Esophagus muscularis mucosa (tissue), 4 donors: ENCODE measurements around the gene XXYLT1. TPM values are rescaled to one million over a fixed set of nuclear protein-coding genes. Genes with fewer than 3 reads are reported as not detected.
"Not testable (repeated sequence)": the region's sequence is repeated elsewhere in the genome, so short reads cannot be mapped to it uniquely, and the experiment has no call there.

ENCODE experiments used
- DNase-seq: peaks from one replicate; pipeline ENCODE4 v3.0.0-alpha.2; 2017; ENCODE audit errors: extremely low spot score
- H3K27ac ChIP-seq, 4 donors: fragments of 200-600 bp; sonication (generic); replicated peaks in 1 of 4; 1 replicate in 3 of 4; 2 replicates in 1 of 4; pipeline ENCODE4 v1.5.1; 2016 to 2019; ENCODE audit warnings: mild to moderate bottlenecking in 1 of 4
- H3K27me3 ChIP-seq, 4 donors: fragments of 200-600 bp; sonication (generic); one replicate each; pipeline versions ENCODE4 v1.5.1 to v1.6.0; 2016 to 2019
- H3K36me3 ChIP-seq, 4 donors: fragments of 200-600 bp; sonication (generic); one replicate each; pipeline ENCODE4 v1.5.1; 2016 to 2019
- H3K4me1 ChIP-seq, 4 donors: fragments of 200-600 bp; sonication (generic); one replicate each; pipeline ENCODE4 v1.5.1; 2016 to 2019
- H3K4me3 ChIP-seq, 4 donors: fragments of 200-600 bp; sonication (generic); 1 replicate in 2 of 4; 2 replicates in 2 of 4; pipeline ENCODE4 v1.5.1; 2016 to 2019; ENCODE audit warnings: mild to moderate bottlenecking in 4 of 4, moderate library complexity in 1 of 4
- H3K9me3 ChIP-seq, 4 donors: fragments of 200-600 bp; sonication (generic); 1 replicate in 3 of 4; 2 replicates in 1 of 4; pipeline ENCODE4 v1.5.1; 2016 to 2019
- EP300 ChIP-seq: sonication (generic); formaldehyde crosslinking; IDR thresholded peaks from one replicate; pipeline ENCODE4 v1.6.1; 2017; ENCODE audit warnings: antibody characterized with exemption
- POLR2A ChIP-seq: fragments of 450-650 bp; IDR thresholded peaks from one replicate; pipeline ENCODE4 v1.6.1; 2017; ENCODE audit warnings: antibody characterized with exemption, moderate library complexity, mild to moderate bottlenecking, low read depth
- POLR2AphosphoS5 ChIP-seq, 2 donors: sonication (generic); formaldehyde crosslinking; IDR thresholded peaks; one replicate each; pipeline ENCODE4 v1.6.1; 2017; ENCODE audit warnings: antibody characterized with exemption in 2 of 2
- WGBS: methylation state at CpG from one replicate; pipeline ENCODE4 v1.1.5; 2018; 5-methylcytosine and 5-hydroxymethylcytosine counted together
- intact Hi-C: fragments of 100-400 bp; cut with DNase I; formaldehyde crosslinking; loops from one replicate; pipeline ENCODE4 v1.15.1; 2023
- total RNA-seq, 4 donors: library from RNA; depleted of rRNA; stranded (reverse); fragments of >200 nt; gene quantifications; one replicate each; pipeline versions ENCODE4 v1.1.0 to v1.2.1, GENCODE V29; 2016
- TF ChIP-seq, protein P1 (sequence below), 3 experiments: fragments of 200-600 bp in 2 of 3; fragments of 450-650 bp in 1 of 3; sonication (generic) in 2 of 3; IDR thresholded peaks; one replicate each; pipeline ENCODE4 v1.5.1; 2017 to 2019; ENCODE audit warnings: antibody characterized with exemption in 3 of 3, mild to moderate bottlenecking in 2 of 3, moderate library complexity in 1 of 3

Gene XXYLT1
- total RNA-seq, 4 donors from 2014 or later = 8.8 to 18.5 (median 13.9) TPM

DNA sequence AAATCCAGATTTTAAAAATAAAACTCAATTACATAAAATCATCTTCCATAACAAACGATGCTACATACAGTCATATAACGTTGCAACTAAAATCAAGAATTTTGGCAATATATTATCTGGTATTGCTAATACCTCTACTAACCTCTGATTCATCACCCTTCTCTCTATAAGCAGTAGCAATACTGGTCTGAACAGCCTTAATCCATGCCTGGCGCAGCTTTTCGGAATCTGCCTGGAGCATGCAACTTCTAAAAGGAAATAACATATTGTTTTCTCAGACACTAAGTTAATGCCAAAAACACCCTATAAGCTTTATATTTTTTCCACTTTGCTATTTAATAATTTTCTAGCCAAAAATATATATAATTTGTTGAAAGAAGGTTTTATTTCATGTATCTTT is 35.4 kb upstream of the XXYLT1 start:
- DNase-seq = no peak
- WGBS = 95% methylated on average over 4 of the region's 4 CpGs
- intact Hi-C loops = no loop called here
- H3K27me3 ChIP-seq = no peaks in the 10 kb centered on the region
- H3K4me1 ChIP-seq = no peaks in the 10 kb centered on the region
- no peak overlapping the region for H3K27ac ChIP-seq
- H3K36me3 ChIP-seq = peaks cover 0 to 45% (median 24%) of the 10 kb centered on the region in 4 donors
- no peaks in the 10 kb centered on the region for H3K9me3 ChIP-seq
- no peak overlapping the region for H3K4me3 ChIP-seq
- TF ChIP-seq EP300 (no peak), POLR2A (no peak), POLR2AphosphoS5 (IDR thresholded peaks at IDR 0.05) (no peak)
- TF ChIP-seq, protein P1, sequence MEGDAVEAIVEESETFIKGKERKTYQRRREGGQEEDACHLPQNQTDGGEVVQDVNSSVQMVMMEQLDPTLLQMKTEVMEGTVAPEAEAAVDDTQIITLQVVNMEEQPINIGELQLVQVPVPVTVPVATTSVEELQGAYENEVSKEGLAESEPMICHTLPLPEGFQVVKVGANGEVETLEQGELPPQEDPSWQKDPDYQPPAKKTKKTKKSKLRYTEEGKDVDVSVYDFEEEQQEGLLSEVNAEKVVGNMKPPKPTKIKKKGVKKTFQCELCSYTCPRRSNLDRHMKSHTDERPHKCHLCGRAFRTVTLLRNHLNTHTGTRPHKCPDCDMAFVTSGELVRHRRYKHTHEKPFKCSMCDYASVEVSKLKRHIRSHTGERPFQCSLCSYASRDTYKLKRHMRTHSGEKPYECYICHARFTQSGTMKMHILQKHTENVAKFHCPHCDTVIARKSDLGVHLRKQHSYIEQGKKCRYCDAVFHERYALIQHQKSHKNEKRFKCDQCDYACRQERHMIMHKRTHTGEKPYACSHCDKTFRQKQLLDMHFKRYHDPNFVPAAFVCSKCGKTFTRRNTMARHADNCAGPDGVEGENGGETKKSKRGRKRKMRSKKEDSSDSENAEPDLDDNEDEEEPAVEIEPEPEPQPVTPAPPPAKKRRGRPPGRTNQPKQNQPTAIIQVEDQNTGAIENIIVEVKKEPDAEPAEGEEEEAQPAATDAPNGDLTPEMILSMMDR (IDR thresholded peaks at IDR 0.05) = no peak

DNA sequence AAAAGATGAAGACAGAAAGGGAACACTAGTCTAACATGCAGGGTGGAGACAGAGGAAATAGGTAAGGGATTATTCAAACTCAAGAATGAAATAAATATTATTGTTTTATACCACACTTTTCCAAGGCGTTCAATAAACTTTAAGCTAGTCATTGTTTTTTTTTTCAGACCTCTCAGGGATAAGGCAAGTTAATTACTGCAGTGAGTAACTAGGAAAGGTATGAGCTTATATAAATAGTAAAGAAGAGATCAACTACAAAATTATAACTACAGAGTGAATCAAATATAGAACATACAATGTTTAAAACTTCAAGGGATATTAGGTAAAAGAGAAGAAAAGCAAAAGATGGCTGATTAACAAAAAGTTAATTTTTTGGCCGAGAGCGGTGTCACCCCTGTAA is 31.5 kb upstream of the XXYLT1 start:
- no peaks in the 10 kb centered on the region for H3K4me1 ChIP-seq
- no peak overlapping the region for H3K4me3 ChIP-seq
- no peaks in the 10 kb centered on the region for H3K9me3 ChIP-seq
- no peak for DNase-seq
- intact Hi-C loops = no loop called here
- H3K36me3 ChIP-seq = peaks cover 4 to 74% (median 34%) of the 10 kb centered on the region in 4 donors
- H3K27me3 ChIP-seq = no peaks in the 10 kb centered on the region
- 81% methylated on average over 3 of the region's 3 CpGs for WGBS
- TF ChIP-seq, protein P1 (IDR thresholded peaks at IDR 0.05) = no peak
- TF ChIP-seq EP300 = no peak
- TF ChIP-seq POLR2AphosphoS5 (IDR thresholded peaks at IDR 0.05) = no peak
- H3K27ac ChIP-seq = no peak overlapping the region

DNA sequence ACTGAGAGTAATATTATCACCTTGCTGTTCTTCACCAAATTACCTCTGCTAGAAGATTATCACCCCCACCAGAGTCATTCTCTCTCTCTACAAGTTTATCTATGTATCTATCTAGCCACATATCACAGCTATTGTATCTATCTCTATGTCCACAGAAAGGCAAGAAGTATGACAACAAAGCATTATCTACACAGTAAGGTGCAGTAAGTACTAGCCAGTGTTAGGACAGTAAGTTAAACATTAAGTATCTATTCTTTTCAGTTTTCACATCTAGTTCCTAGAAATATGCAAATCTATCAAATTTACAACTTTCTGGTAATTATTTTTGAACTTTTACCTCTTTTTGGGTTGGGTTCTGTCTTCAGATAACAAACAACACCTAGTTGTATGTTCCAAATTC is 26.5 kb upstream of the XXYLT1 start:
- Histone ChIP-seq H3K4me1 (no peaks in the 10 kb centered on the region), H3K27me3 (no peaks in the 10 kb centered on the region), H3K9me3 (no peaks in the 10 kb centered on the region), H3K36me3 (peaks cover 11 to 71% (median 42%) of the 10 kb centered on the region in 4 donors), H3K4me3 (no peak overlapping the region), H3K27ac (no peak overlapping the region)
- intact Hi-C loops = no loop called here
- DNase-seq = no peak
- TF ChIP-seq POLR2AphosphoS5 (IDR thresholded peaks at IDR 0.05) (no peak), EP300 (no peak), POLR2A (no peak)
- TF ChIP-seq, protein P1 (IDR thresholded peaks at IDR 0.05) = no peak

GRCh38 chr3:195296662-195297061 is 25.7 kb upstream of the XXYLT1 start:
- TF ChIP-seq, protein P1 (IDR thresholded peaks at IDR 0.05) = no peak
- no peak for TF ChIP-seq EP300
- TF ChIP-seq POLR2A = no peak
- no peak for TF ChIP-seq POLR2AphosphoS5 (IDR thresholded peaks at IDR 0.05)
- no peak overlapping the region for H3K4me3 ChIP-seq
- no peaks in the 10 kb centered on the region for H3K9me3 ChIP-seq
- intact Hi-C loops = no loop called here
- no peaks in the 10 kb centered on the region for H3K4me1 ChIP-seq
- H3K27ac ChIP-seq = no peak overlapping the region
- no peaks in the 10 kb centered on the region for H3K27me3 ChIP-seq
- DNase-seq = no peak
- peaks cover 17 to 75% (median 42%) of the 10 kb centered on the region in 4 donors for H3K36me3 ChIP-seq
- WGBS = 93% methylated on average over 1 of the region's 1 CpG

- Histone ChIP-seq H3K4me1 (no peaks in the 10 kb centered on the region), H3K9me3 (no peaks in the 10 kb centered on the region), H3K4me3 (no peak overlapping the region), H3K27ac (no peak overlapping the region), H3K36me3 (peaks cover 24 to 86% (median 62%) of the 10 kb centered on the region in 4 donors), H3K27me3 (no peaks in the 10 kb centered on the region)
- intact Hi-C loops = no loop called here
- TF ChIP-seq POLR2AphosphoS5 (IDR thresholded peaks at IDR 0.05) = no peak
- no peak for TF ChIP-seq POLR2A
- TF ChIP-seq EP300 = no peak
- TF ChIP-seq, protein P1 (IDR thresholded peaks at IDR 0.05) = no peak
- 98% methylated on average over 1 of the region's 1 CpG for WGBS
- no peak for DNase-seq
Measured at GRCh38 chr3:195291121-195291520, 20.2 kb upstream of the XXYLT1 start.

- H3K27ac ChIP-seq, H3K4me3 ChIP-seq, H3K9me3 ChIP-seq, H3K27me3 ChIP-seq, intact Hi-C loops, DNase-seq, H3K4me1 ChIP-seq: not testable (repeated sequence)
- 96% methylated on average over 5 of the region's 5 CpGs for WGBS
- H3K36me3 ChIP-seq = peaks cover 24 to 91% (median 65%) of the 10 kb centered on the region in 4 donors
Measured at GRCh38 chr3:195290643-195291042, 19.7 kb upstream of the XXYLT1 start.
